WI38 (cell line): ENCODE measurements around the gene HIVEP2.

Source experiments
- H3K4me3 ChIP-seq: 2 replicates; pipeline ENCODE4 v1.5.1; 2011; ENCODE audit warnings: low read depth, mild to moderate bottlenecking, control low read depth, low read length
- CTCF ChIP-seq: IDR thresholded peaks from 2 replicates; pipeline ENCODE4 v1.5.1; 2012; ENCODE audit warnings: low read depth, mild to moderate bottlenecking, control low read depth, low read length

Gene HIVEP2

GRCh38 chr6:142808405-142809061 lies 136.4 kb downstream of the HIVEP2 start:
- H3K4me3 ChIP-seq = no peak overlapping the region

GRCh38 chr6:142805042-142805441 lies 139.9 kb downstream of the HIVEP2 start:
- H3K4me3 ChIP-seq = no peak overlapping the region
- no peak for TF ChIP-seq CTCF

More at GRCh38 chr6:142808405-142809061, 136.4 kb downstream of the HIVEP2 start:
- TF ChIP-seq CTCF = no peak

- no peak for TF ChIP-seq CTCF
- no peak overlapping the region for H3K4me3 ChIP-seq
Observed at GRCh38 chr6:142804490-142804889, 140.5 kb downstream of the HIVEP2 start.

GRCh38 chr6:142803495-142804058 lies 141.4 kb downstream of the HIVEP2 start:
- no peak for TF ChIP-seq CTCF
- H3K4me3 ChIP-seq = no peak overlapping the region

- no peak overlapping the region for H3K4me3 ChIP-seq
- no peak for TF ChIP-seq CTCF
Observed at GRCh38 chr6:142803032-142803431, 141.9 kb downstream of the HIVEP2 start.

GRCh38 chr6:142802124-142802523 lies 142.9 kb downstream of the HIVEP2 start:
- TF ChIP-seq CTCF = no peak
- H3K4me3 ChIP-seq = no peak overlapping the region

GRCh38 chr6:142800240-142800639 lies 144.7 kb downstream of the HIVEP2 start:
- no peak for TF ChIP-seq CTCF
- H3K4me3 ChIP-seq = no peak overlapping the region
